HL-60 (cell line): ENCODE results near the gene RASAL2.

Source experiments
- CTCF ChIP-seq: IDR thresholded peaks from one replicate; pipeline ENCODE4 v1.5.1; 2011; ENCODE audit warnings: low read length, control low read depth, inconsistent platforms; ENCODE audit not compliant: insufficient read depth
- GABPA ChIP-seq: IDR thresholded peaks from 2 replicates; pipeline ENCODE4 v1.6.1; 2012; ENCODE audit warnings: low read depth
- POLR2AphosphoS5 ChIP-seq: IDR thresholded peaks from 2 replicates; pipeline ENCODE4 v1.6.1; 2012; ENCODE audit warnings: low read depth

DNA sequence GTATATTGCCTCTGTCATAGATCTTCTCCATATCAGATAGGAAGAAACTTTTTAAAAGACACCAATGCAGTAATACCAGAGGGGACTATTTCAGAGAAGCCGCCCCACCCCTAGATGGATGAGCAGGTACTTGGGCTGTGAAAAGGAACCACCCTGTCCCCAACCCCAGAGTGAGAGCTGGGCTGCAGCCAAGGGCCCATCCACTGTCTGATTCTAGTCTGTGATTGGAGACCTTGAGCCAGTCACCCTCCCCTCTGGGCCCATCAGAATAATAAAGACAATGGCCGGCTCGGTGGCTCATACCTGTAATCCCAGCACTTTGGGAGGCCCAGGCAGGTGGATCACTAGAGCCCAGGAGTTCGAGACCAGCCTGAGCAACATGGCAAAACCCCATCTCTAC, 397.8 kb downstream of the RASAL2 start:
- TF ChIP-seq GABPA (no peak), CTCF (no peak), POLR2AphosphoS5 (no peak)
